Endothelial cell of umbilical vein (primary cell): ENCODE results near the gene OR5A2.

Experiments used
- EZH2 ChIP-seq: IDR thresholded peaks from 2 replicates; pipeline ENCODE4 v1.6.1; 2012; ENCODE audit warnings: borderline replicate concordance, low read depth, mild to moderate bottlenecking, moderate library complexity, low read length, inconsistent platforms; ENCODE audit not compliant: severe bottlenecking
- MAX ChIP-seq: IDR thresholded peaks from 2 replicates; pipeline ENCODE4 v1.6.1; 2011; ENCODE audit not compliant: insufficient read depth, insufficient read length
- POLR2AphosphoS5 ChIP-seq: IDR thresholded peaks from 2 replicates; pipeline ENCODE4 v1.6.1; 2012; ENCODE audit warnings: low read depth, mild to moderate bottlenecking, control low read depth, low read length, moderate library complexity; ENCODE audit not compliant: insufficient read depth
- TF ChIP-seq, protein P1 (sequence below), 2 donors: IDR thresholded peaks; 1 replicate in 1 of 2; 2 replicates in 1 of 2; pipeline ENCODE4 v1.5.1; 2011; ENCODE audit warnings: low read length in 2 of 2, mild to moderate bottlenecking in 2 of 2, moderate library complexity in 2 of 2, control low read depth in 1 of 2, inconsistent platforms in 1 of 2, low read depth in 1 of 2; ENCODE audit not compliant: insufficient read depth in 1 of 2; ENCODE audit errors: extremely low read depth in 1 of 2

- TF ChIP-seq EZH2 (no peak), POLR2AphosphoS5 (no peak), MAX (no peak)
- TF ChIP-seq, protein P1, sequence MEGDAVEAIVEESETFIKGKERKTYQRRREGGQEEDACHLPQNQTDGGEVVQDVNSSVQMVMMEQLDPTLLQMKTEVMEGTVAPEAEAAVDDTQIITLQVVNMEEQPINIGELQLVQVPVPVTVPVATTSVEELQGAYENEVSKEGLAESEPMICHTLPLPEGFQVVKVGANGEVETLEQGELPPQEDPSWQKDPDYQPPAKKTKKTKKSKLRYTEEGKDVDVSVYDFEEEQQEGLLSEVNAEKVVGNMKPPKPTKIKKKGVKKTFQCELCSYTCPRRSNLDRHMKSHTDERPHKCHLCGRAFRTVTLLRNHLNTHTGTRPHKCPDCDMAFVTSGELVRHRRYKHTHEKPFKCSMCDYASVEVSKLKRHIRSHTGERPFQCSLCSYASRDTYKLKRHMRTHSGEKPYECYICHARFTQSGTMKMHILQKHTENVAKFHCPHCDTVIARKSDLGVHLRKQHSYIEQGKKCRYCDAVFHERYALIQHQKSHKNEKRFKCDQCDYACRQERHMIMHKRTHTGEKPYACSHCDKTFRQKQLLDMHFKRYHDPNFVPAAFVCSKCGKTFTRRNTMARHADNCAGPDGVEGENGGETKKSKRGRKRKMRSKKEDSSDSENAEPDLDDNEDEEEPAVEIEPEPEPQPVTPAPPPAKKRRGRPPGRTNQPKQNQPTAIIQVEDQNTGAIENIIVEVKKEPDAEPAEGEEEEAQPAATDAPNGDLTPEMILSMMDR (IDR thresholded peaks at IDR 0.05; ENCODE audit: extremely low read depth in 1 of 2, insufficient read depth in 1 of 2, low read depth in 1 of 2, low read length in 2 of 2) = no peak
Measured at GRCh38 chr11:59416613-59417012, 9.6 kb downstream of the OR5A2 start.
